ENCODE measurements around the gene TEX261.

Gene TEX261

GRCh38 chr2:70962211-70962884, 32.3 kb downstream of the TEX261 start:
- no peak overlapping the region for H3K4me3 ChIP-seq (ENCODE audit: low read depth, low read length)
- in situ Hi-C loops (cut with HindIII; ENCODE audit: low sequenced_read_pairs) = no loop called here
- DNase-seq (ENCODE audit: low read depth, low spot score) = no peak
- no peak for TF ChIP-seq CTCF (IDR thresholded peaks at IDR 0.05; ENCODE audit: low read depth, low read length)

- in situ Hi-C loops (cut with HindIII; ENCODE audit: low sequenced_read_pairs) = no loop called here
- no peak overlapping the region for H3K4me3 ChIP-seq (ENCODE audit: low read depth, low read length)
- TF ChIP-seq CTCF (IDR thresholded peaks at IDR 0.05; ENCODE audit: low read depth, low read length) = no peak
- no peak for DNase-seq (ENCODE audit: low read depth, low spot score)
These were observed 33.1 kb downstream of the TEX261 start for GRCh38 chr2:70961648-70961994.

GRCh38 chr2:70960833-70961647, 33.6 kb downstream of the TEX261 start:
- no peak for DNase-seq (ENCODE audit: low read depth, low spot score)
- in situ Hi-C loops (cut with HindIII; ENCODE audit: low sequenced_read_pairs) = no loop called here
- peak; percentile 1 for TF ChIP-seq CTCF (IDR thresholded peaks at IDR 0.05; ENCODE audit: low read depth, low read length)
- H3K4me3 ChIP-seq (ENCODE audit: low read depth, low read length) = no peak overlapping the region

- in situ Hi-C loops (cut with HindIII; ENCODE audit: low sequenced_read_pairs) = no loop called here
- no peak for DNase-seq (ENCODE audit: low read depth, low spot score)
- H3K4me3 ChIP-seq (ENCODE audit: low read depth, low read length) = no peak overlapping the region
- TF ChIP-seq CTCF (IDR thresholded peaks at IDR 0.05; ENCODE audit: low read depth, low read length) = peak; percentile 17
These were observed 34.5 kb downstream of the TEX261 start for GRCh38 chr2:70959851-70960832.

GRCh38 chr2:70959271-70959761, 35.4 kb downstream of the TEX261 start:
- no peak for DNase-seq (ENCODE audit: low read depth, low spot score)
- no peak for TF ChIP-seq CTCF (IDR thresholded peaks at IDR 0.05; ENCODE audit: low read depth, low read length)
- in situ Hi-C loops (cut with HindIII; ENCODE audit: low sequenced_read_pairs) = no loop called here
- no peak overlapping the region for H3K4me3 ChIP-seq (ENCODE audit: low read depth, low read length)

GRCh38 chr2:70958759-70959158, 35.9 kb downstream of the TEX261 start:
- no peak for DNase-seq (ENCODE audit: low read depth, low spot score)
- no peak for TF ChIP-seq CTCF (IDR thresholded peaks at IDR 0.05; ENCODE audit: low read depth, low read length)
- in situ Hi-C loops (cut with HindIII; ENCODE audit: low sequenced_read_pairs) = no loop called here
- no peak overlapping the region for H3K4me3 ChIP-seq (ENCODE audit: low read depth, low read length)

Measured in astrocyte of the spinal cord (primary cell).